CD1c-positive myeloid dendritic cell (primary cell): Measurements from ENCODE around the gene CHCHD6.

Source experiments
- DNase-seq: peaks from one replicate; pipeline ENCODE4 v3.0.0-alpha.2; 2016; ENCODE audit errors: extremely low spot score

Gene CHCHD6

GRCh38 chr3:126922466-126922865 is 218.4 kb downstream of the CHCHD6 start:
- DNase-seq: no peak

DNA sequence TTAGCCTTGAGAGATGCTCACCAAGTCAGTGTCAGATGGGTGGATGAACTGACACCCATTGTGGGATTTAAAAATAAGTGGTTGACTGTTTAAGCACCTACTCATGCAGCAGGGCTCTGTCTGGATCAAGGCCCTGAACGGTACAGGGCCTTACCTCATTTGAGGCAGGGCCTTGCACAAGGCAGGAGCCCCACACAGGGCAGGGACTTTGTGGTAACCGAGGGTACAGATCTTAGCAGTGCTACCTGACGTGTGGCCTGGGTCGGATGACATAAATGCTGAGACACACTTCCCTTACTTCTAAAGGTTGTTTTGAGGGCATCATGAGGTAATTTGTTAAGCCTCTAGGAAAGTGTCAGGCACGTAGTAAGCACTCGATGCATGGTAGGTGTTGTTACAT is 219.4 kb downstream of the CHCHD6 start:
- DNase-seq: no peak

DNA sequence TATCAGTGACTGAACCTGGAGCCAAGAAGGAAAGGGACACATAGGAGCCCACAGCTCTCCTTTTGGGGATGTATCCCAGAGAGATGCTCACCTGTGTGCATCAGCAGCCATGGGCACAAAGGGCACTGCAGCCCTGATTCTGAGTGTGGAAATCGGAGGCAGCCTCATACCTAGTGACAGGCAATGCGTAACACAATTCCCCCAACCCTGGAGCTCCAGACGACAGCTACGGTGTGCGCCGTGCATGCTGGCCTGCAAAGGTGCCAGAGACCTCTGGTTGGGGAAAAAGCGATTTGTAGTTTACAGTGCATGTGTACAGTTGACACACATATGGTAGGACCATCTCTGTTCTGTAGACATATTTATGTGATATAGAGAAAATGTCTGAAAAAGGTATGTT is 219.9 kb downstream of the CHCHD6 start:
- DNase-seq: no peak

DNA sequence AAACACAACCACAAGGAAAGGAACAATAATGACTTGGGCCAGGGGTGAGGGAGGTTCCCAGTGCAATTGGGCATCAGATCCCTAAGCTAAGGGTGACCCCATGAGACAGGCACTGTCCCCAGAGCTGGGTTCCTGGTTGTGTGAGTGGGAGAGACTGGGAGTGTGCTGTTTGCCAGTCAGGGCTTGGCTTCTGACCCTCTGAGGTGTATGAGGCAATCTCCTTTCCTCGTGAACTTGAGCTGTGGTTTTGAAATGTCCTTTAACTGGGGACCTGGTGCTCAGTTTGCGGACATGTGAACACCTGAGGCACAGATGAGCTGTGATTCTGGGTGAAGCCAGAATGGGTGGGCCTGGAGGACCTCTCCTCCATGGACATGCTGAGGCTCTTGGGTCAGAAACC is 220.4 kb downstream of the CHCHD6 start:
- peak; percentile 73 for DNase-seq

DNA sequence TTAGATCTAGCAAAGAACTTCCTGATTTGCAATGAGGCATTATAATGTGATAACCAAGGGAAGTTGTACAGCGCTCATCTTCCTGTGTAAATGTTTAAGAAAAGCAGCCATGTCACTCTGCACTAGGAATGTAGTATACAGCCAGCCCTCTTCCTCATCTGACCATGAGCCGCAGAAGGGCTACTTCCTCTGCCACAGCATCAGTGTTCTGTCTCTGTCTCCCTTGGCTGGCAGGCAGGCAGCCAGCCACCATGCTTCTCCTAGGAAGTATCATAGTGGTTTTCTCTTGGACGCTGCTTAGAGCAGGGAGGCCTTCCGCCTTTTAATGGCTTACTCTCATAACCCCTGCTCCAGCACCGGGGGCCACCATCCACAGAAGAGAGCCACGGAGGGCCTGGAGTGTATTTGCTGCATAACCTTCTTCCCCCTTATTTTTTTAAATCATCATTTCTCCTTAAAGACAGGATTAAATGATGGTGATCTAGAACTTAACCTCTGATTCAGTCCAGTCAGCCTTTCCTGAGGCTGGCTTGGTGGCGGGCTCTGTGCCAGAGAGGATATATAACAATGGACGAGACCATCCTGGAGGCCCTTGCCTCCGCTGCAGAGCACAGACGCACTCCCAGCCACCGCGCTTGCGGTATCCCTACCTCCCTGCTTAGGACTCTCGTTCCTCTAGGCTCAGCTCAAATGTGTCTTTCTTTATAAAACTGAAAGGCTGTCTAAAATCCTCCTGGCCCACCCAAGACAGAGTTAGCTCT is 221.6 kb downstream of the CHCHD6 start:
- DNase-seq: peak; percentile 88

DNA sequence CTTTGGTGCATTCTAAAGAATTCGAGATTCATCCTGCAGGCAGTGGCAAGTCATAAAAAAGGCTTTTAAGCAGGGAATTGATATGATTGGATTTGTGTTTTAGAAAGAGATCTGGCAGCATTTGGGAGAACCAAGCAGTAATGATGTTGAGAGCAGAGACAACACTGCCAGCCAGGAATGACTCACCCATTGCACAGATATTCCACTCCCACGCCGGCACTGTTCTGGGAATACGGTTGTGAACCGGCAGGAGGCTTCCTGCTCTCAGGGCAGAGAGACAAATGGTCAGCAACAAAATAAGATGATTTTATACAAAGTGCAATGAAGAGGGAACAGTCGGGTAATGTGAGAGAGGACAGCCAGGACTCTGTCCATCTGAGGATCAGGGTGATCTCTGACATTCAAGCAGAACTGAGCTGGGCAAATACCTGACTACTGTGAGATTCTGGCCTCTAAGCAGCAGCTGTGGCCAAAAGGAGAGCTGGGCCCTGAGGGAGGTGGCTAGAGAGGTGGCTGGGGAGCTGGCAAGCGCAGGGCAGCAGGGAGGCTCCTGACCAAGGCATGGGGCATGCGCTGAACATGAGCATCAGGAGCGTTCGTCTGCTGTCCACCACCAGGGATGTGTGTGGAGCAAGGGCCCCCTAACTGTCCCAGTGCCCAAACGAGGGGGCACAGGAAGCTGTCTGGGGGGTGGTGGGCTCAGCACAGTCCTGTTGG is 222.8 kb downstream of the CHCHD6 start:
- DNase-seq: peak; percentile 70

GRCh38 chr3:126927401-126927750 is 223.3 kb downstream of the CHCHD6 start:
- DNase-seq: no peak

DNA sequence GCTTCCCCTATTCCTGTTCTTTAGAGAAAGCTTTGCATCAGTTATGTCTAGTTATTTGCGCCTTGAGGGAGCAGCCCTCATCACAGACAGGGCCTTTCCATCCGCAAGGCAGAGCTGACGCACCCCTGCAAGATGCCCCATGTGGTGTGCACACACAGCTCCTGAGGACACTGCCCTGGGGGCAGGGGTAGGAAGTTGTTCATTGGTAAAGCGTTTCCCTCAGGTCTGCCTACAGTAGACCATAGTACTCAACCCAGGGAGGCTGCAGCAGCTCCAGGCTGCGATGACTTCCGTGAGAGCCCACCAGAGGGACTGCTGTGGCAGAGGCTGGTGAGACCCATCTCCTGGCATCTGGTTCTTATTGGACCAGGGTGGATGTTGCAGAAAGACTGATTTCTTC is 223.8 kb downstream of the CHCHD6 start:
- no peak for DNase-seq

DNA sequence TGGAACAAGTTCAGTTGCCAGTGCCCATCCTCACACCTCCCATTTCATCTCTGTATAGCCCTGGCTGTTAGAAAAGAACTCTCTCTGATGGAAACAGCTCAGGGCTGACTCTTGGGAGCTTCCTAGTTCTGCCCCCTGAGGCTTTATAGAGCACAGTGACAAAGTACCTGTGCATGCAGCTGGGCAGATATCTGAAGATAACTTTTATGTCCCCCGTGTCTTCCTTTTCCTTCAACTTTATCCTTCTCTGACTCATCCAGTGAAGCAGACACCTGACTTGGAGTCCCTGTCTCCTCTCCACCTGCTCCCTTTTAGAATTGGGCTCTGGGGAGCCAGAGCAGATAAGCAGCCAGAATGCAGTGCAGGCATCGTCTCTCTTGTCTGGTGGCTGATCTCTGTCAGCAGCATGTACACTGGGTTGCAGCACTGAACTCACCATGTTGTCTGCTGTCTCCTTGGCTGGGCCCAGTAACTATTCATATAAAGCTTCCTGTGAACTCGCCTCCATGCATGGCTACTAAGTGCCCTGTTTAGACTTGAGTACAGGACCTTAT is 225.0 kb downstream of the CHCHD6 start:
- no peak for DNase-seq

GRCh38 chr3:126930936-126931600 is 227.0 kb downstream of the CHCHD6 start:
- no peak for DNase-seq

GRCh38 chr3:126931806-126932187 is 227.8 kb downstream of the CHCHD6 start:
- no peak for DNase-seq

DNA sequence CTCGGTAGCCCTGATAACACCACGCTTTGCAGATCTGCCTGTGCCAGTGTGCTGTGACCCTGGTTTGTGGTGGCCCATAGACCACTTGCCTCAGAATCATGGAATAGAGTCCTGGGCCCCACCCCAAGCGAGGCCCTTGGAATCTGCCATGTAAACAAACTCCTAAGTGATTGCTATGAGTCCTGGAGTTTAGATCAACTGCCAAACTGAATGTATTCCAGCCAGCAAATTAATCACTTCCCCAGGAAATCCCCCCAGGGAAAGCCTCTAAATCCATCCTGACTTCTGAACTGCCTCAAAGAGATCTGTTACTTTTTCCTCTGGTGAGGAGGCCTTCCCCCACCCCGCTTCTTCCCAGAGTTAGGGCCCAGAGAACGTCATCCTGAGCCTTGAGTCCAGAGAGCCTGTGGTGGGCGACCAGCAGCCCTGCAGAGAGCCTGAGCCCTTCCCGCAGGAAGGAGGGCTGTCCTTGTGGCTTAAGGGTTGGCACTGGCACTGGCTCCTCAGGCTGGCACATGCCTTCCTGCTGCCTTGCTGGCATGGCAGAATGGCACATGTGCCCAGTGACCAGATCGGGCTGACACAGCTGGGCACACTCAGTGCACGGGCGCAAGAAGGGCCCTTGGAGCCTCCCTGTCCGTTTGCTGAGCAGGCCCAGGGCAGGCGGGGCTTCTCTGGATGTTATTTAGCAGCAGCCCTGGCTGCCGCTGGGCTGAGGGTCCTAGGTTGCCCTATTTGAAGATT is 228.3 kb downstream of the CHCHD6 start:
- no peak for DNase-seq

GRCh38 chr3:126934031-126934531 is 230.0 kb downstream of the CHCHD6 start:
- no peak for DNase-seq

DNA sequence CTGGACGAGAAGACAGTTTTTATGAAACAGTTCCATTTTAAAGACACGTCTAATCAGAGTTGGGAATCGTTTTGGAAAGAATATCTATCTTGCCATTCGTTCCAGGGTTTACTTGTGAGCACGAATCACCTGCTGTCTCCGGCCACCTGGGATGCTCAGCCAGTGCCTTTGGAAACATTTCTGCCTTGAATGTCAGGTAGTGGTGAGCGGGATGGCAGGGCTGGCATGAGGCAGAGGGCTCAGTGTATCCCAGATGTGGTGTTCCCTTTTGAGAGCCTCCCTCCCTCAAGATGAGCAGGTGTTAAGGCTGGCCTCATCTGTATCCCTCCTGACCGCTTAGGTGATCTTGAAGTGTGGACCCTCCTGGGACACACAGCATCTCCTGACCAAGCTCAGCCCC is 231.0 kb downstream of the CHCHD6 start:
- no peak for DNase-seq

- peak; percentile 39 for DNase-seq
These were observed 231.9 kb downstream of the CHCHD6 start for GRCh38 chr3:126935756-126936509.

GRCh38 chr3:126936853-126937425 is 232.9 kb downstream of the CHCHD6 start:
- DNase-seq: no peak

DNA sequence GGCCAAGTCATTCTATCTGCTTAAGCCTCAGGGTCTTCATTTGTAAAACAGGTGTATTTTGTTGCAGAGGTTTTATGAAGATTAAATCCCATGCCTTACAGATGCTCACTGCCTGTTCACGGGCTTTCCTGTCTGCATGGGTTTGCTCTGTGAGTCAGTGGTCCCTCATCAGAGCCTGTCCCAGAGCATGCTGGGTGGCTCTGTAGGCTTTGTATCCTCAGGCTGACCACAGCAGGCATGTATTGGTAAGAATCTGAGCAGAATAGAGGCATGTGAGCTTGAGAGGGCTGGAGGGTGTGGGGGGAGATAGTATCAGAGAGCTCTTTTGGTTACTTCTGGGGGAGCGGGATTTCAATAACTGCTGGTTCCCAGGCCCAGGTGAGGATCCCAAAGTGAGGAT is 233.5 kb downstream of the CHCHD6 start:
- DNase-seq: no peak

GRCh38 chr3:126937973-126938372 is 233.9 kb downstream of the CHCHD6 start:
- DNase-seq: no peak

DNA sequence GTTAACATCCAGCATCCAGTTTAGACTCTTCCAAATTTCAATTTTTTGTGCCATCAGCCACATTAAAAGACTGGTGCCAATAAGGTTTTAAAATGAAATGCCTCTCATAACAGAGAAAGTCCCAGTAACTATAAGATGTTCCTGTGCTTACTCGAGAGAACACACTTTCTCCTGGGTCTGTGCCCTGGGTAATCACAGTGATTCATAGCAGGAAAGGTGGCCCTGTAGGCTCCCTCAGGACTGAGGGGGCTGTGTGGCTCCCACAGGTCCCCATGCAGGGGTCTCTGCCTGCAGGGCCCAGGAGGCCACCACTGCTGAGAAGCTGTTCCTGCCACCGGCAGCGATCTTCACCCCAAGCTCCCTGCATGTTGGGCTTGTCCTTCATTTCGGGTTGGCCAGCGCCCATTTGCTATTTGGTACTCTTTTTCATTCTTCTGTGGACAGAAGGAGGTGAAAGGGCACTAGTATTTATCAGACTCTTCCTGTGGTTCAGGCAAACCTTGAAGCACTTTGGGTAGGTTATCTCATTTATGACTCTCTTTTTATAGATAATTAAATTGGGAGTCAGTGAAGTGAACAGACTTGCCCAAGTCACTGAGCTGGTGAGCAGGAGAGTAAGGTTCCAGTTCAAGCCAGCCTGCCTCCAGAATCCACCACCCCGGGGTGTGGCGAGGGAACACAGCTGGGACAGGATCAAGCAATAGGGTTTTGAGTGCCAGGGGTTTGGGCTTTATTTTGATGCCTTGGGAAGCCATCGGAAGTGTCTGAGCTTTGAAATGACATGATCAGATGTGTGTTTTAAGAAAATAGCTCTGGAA is 234.7 kb downstream of the CHCHD6 start:
- no peak for DNase-seq

DNA sequence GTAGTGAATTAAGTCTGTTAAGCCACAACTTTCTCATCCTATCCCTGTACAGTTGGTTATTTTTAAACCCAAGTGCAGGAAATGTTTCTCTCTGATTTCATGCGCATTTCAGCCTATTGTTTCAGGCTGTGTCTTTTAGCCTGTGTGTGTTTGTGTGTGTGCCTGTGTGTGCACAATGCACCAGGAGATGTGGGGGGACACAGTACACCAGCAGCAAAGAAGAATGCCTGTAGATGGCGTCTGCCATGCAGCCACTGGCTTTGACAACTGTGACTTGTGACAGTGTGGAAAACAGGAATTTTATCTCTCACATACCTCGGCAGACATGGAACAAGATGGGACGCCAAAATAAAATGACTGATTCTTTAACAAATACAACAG is 235.3 kb downstream of the CHCHD6 start:
- DNase-seq: no peak
